Measurements from ENCODE around the gene PATJ. TPM values are rescaled to one million over a fixed set of nuclear protein-coding genes. Genes with fewer than 3 reads are reported as not detected.
"Not testable (repeated sequence)": the region's sequence is repeated elsewhere in the genome, so short reads cannot be mapped to it uniquely, and the experiment has no call there.

Gene PATJ
- total RNA-seq, 1 donor from 2014 or later, result 6.0 TPM

- peak in 1 of 2 donors; percentile 53 for DNase-seq (ENCODE audit: low read depth in 2 of 2)
Measured at GRCh38 chr1:61887931-61888564, 145.8 kb downstream of the PATJ start.

DNA sequence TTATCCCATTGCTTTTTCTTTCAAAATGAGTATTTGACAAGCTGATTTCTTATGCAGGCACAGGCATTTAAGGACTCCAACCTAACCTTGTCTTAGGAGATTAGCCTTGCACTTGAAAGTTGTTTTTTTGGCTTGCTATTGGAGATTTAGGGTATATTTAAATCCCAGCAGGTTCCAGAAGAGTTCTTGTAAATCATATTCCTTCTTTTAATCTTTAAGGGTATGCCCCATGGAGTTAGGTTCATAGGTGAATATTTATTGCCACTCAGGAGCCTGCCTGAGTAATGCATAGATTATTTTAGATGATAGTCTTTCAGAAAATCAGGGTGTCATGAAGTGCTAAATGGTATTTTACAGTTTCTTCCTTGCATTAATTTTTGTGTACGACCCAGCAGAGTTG is 146.5 kb downstream of the PATJ start:
- no peak for DNase-seq (ENCODE audit: low read depth in 2 of 2)

DNA sequence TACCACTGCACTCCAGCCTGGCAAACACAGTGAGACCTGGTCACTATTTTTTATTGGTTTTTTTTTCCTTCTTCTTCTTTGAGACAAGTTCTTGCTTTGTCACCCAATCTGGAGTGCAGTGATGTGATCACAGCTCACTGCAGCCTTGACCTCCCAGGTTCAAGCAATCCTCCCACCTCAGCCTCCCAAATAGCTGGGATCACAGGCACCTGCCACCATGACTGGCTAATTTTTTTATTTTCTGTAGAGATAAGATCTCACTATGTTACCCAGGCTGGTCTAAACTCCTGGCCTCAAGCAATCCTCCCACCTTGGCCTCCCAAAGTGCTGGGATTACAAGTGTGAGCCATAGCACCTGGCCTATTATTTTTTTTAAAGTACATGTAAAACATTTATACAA is 148.2 kb downstream of the PATJ start:
- not testable (repeated sequence) for DNase-seq (ENCODE audit: low read depth in 2 of 2)

- no peak for DNase-seq (ENCODE audit: low read depth in 2 of 2)
Measured at GRCh38 chr1:61892977-61893376, 150.7 kb downstream of the PATJ start.

DNA sequence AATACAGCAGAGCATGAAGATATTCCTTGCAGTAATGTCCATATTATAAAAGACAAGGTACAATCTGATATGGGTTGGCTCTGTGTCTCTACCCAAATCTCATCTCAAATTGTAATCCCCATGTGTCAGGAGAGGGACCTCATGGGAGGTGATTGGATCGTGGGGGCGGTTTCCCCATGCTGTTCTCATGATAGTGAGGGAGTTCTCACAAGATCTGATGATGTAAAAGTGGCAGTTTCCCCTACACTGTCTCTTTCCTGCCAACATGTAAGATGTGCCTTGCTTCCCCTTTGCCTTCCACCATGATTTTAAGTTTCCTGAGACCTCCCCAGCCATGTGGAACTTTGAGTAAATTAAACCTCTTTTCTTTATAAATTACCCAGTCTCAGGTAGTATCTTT is 152.0 kb downstream of the PATJ start:
- not testable (repeated sequence) for DNase-seq (ENCODE audit: low read depth in 2 of 2)

- no peak for DNase-seq (ENCODE audit: low read depth in 2 of 2)
Measured at GRCh38 chr1:61895175-61895574, 152.9 kb downstream of the PATJ start.

- DNase-seq (ENCODE audit: low read depth in 2 of 2), result no peak
Measured at GRCh38 chr1:61898658-61899057, 156.4 kb downstream of the PATJ start.

DNA sequence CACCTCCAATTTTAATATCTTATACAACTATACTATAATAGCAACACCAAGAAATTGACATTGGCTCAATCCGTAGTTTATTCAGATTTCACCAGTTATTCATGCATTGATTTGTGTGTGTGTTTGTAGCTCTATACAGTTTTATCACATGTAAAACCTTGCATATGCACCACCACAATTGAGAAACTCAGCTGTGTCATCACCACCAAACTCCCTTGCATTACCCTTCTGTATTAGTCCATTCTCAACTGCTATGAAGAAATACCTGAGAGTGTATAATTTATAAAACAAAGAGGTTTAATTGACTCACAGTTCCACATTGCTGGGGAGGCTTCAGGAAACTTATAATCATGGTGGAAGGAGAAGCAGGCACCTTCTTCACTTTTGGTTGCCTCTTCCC is 162.1 kb downstream of the PATJ start:
- DNase-seq (ENCODE audit: low read depth in 2 of 2), result no peak

GRCh38 chr1:61907102-61907501 is 164.8 kb downstream of the PATJ start:
- no peak for DNase-seq (ENCODE audit: low read depth in 2 of 2)

DNA sequence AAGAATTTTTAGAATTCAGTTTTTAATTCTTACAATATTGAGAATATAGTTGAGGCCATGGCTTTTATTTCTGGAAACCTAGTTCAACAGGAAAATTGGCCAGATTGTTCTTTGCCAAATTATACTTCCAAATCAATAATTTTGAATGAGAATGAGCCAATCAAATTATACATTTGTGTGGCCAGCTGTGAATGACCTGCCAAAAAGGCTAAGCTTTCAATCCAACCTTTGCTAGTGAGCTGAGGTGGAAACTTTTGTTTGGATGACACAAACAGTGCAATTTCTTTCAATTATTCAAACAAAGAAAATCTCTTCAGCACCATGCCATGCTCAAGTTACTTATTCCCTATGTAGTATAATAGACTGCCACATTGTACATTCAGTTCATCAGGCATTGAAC is 167.8 kb downstream of the PATJ start:
- no peak for DNase-seq (ENCODE audit: low read depth in 2 of 2)

- no peak for DNase-seq (ENCODE audit: low read depth in 2 of 2)
Measured at GRCh38 chr1:61914823-61915482, 172.7 kb downstream of the PATJ start.

DNA sequence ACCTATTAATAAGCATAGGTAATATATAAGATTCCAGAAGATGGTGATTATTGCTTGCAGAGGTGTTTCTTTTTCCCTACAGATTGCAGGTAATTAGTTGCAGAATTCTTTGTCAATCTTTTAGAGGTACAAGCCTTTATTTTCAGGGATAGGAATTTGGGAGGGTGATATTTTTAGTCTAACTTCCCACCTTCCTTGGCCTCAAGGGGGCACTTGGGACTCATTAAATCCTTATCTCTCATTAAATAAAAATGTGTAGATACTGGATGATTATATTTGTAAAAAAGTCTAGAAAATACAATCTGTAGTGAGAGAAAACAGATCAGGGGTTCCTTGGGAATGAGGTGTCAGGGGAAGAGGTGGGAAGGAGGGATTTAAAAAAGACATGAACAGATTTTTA is 179.2 kb downstream of the PATJ start:
- peak in 1 of 2 donors; percentile 3 for DNase-seq (ENCODE audit: low read depth in 2 of 2)

- no peak for DNase-seq (ENCODE audit: low read depth in 2 of 2)
Measured at GRCh38 chr1:61922950-61923480, 180.7 kb downstream of the PATJ start.

- DNase-seq (ENCODE audit: low read depth in 2 of 2), result no peak
Measured at GRCh38 chr1:61925591-61926298, 183.5 kb downstream of the PATJ start.

DNA sequence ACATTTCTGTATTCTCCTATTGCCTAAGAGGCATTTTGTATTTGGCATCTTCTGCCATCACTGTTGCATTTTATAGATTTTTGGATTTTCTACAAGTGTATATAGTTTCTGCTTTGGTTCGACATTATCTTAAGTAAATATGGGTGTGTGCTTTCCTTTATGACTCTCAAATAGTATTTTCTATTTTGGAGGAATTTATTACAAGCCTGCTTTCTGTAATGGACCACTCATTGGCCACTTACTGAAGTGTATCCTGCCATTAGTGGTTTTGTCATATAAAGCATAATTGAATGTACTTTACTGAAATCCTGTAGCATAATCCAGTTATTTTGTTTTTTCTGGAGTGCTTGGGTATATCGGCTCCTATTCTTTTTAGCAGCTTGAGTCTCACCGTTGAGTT is 184.3 kb downstream of the PATJ start:
- no peak for DNase-seq (ENCODE audit: low read depth in 2 of 2)

DNA sequence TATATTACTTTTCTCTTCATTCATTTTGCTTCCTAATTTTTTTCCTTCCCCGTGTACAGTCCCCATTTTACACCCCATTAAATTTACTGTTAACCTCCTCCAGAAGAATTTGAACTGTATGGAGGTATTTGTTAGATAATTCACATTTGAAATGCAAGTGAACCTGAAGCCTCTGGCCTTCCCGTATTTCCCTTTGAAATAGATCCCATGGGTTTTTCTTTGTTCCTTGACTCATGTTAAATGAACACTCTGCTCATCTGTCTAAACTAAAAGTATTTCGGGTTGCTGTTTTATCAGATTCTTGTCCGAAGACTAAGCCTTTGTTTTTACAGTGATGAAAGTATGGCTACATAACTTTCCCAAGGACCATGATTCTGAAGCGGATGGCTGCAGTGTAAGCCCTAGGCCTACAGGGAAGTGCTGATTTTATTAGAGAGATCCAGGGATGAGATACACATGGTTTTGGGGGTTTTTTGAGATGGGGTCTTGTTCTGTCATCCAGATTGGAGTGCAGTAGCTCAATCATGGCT is 187.9 kb downstream of the PATJ start:
- DNase-seq (ENCODE audit: low read depth in 2 of 2), result no peak

- DNase-seq (ENCODE audit: low read depth in 2 of 2), result no peak
Measured at GRCh38 chr1:61931587-61932279, 189.5 kb downstream of the PATJ start.

GRCh38 chr1:61935516-61935915 is 193.2 kb downstream of the PATJ start:
- DNase-seq (ENCODE audit: low read depth in 2 of 2), result no peak

GRCh38 chr1:61936839-61937238 is 194.6 kb downstream of the PATJ start:
- DNase-seq (ENCODE audit: low read depth in 2 of 2), result peak in 1 of 2 donors; percentile 26

DNA sequence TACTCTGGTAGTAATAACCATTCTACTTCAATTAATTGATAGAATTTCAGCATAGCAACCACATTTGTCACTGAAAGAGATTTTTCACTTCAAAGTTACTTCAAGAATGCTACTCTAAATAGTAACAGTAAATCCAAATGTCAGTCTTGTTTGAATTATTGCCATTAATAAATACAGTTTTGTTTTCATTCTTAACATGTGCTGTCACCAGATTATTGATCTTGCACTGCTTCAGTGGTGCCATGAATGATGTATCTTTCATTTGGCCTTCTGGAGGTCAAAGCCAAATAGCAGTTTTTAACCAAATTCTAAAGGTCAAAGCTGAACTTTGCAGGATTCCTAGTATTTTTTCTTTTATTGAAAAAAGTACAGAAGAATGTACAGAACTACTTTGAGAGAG is 199.5 kb downstream of the PATJ start:
- no peak for DNase-seq (ENCODE audit: low read depth in 2 of 2)

GRCh38 chr1:61942856-61943255 is 200.6 kb downstream of the PATJ start:
- no peak for DNase-seq (ENCODE audit: low read depth in 2 of 2)

GRCh38 chr1:61948685-61949084 is 206.4 kb downstream of the PATJ start:
- DNase-seq (ENCODE audit: low read depth in 2 of 2), result not testable (repeated sequence)
